Measurements from ENCODE around the gene TMEM203. TPM values are rescaled to one million over a fixed set of nuclear protein-coding genes. Genes with fewer than 3 reads are reported as not detected.
A peak's percentile ranks its signal among the peaks of the same experiment; 100 is the strongest.

TMEM203 gene
- total and polyA plus RNA-seq, 2 of the 13 experiments (the other 11 are each of a cell fraction or from before 2014, with no cell fraction given): 23.4 to 36.7 TPM

DNA sequence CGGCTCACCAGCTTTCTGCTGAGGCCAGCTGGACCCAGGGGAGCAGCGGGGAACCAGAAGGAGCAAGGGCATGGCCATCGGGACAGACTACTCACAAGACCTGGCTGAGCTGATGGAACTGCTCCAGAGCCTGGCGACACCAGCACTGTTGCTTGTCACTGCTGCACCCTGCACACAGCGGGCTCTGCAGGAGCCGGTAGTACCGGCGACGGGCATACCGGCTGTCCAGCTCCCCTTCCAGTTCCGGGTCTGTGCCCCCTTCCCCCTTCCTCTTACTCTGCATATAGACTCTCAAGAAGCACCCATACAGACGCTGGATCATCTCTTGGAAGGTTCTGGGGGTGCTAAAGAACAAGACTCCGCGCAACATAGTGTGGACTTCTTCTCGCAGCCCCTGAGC, 18.1 kb downstream of the TMEM203 start:
- H3K27ac ChIP-seq (ENCODE audit: extremely low read length, insufficient read depth, low read length): no peak overlapping the region
- no peak for DNase-seq (ENCODE audit: low spot score)
- peak overlapping the region; percentile 90 for H3K4me2 ChIP-seq (ENCODE audit: low read depth, low read length)
- no peaks in the 10 kb centered on the region for H4K20me1 ChIP-seq (ENCODE audit: insufficient read depth, low read length)
- H3K9ac ChIP-seq (ENCODE audit: insufficient read depth, low read depth, low read length): peak overlapping the region; percentile 87
- H3K36me3 ChIP-seq (replicated peaks in 1 of 2; ENCODE audit: control insufficient read depth in 1 of 2, insufficient read depth in 2 of 2, low read length in 2 of 2): peaks cover 26 to 41% of the 10 kb centered on the region in 2 experiments; a peak in 3 of 5 replicates
- ChIA-PET POLR2A (interaction anchor here (2.1 to 3.8 kb wide), 4 partner anchors 11 to 57 kb away, joined by 12 to 52 read pairs (median 36); partner anchors contain the start of gene TPRN), CTCF (ENCODE audit: low intra/inter-chr PET ratio, low total read pairs) (interaction anchor here (2.6 kb wide), 1 partner anchor 48 kb away, joined by 19 read pairs; no protein-coding TSS in a partner anchor)
- H2AFZ ChIP-seq (ENCODE audit: low read length): no peak overlapping the region
- no peak for FAIRE-seq
- H3K4me1 ChIP-seq (ENCODE audit: insufficient read depth, low read length): peaks cover 28% of the 10 kb centered on the region
- in situ Hi-C loops (cut with HindIII; ENCODE audit: extremely low pct_ligation_motif_present, low pct_unique_long_range_greater_than_20kb) (loop anchor here (5.0 kb wide), 1 partner anchor 40 kb away; the partner anchor contains the start of genes CYSRT1 and RNF224), intact Hi-C loops (cut with micrococcal nuclease; ENCODE audit: unreplicated experiment) (no loop called here)
- ATAC-seq: no peak
- no peak for TF ChIP-seq NFYB (CRISPR knock-in tag; IDR thresholded peaks at IDR 0.05)
- peaks cover 26% of the 10 kb centered on the region for H3K79me2 ChIP-seq (ENCODE audit: insufficient read depth, low read length)
- BruUV-seq (replicated peaks): no TSS peak
- peak overlapping the region; percentile 84 to 99 (median 97) for H3K4me3 ChIP-seq (replicated peaks in 1 of 3; ENCODE audit: insufficient read depth in 1 of 3, low read depth in 2 of 3, low read length in 3 of 3)
- WGBS (ENCODE audit: low lambda C conversion rate): 65% methylated on average over 11 of the region's 15 CpGs
- no peaks in the 10 kb centered on the region for H3K9me3 ChIP-seq (ENCODE audit: low read length)
- H3K27me3 ChIP-seq (ENCODE audit: control insufficient read depth in 1 of 2, insufficient read depth in 2 of 2, low read length in 2 of 2): no peaks in the 10 kb centered on the region

DNA sequence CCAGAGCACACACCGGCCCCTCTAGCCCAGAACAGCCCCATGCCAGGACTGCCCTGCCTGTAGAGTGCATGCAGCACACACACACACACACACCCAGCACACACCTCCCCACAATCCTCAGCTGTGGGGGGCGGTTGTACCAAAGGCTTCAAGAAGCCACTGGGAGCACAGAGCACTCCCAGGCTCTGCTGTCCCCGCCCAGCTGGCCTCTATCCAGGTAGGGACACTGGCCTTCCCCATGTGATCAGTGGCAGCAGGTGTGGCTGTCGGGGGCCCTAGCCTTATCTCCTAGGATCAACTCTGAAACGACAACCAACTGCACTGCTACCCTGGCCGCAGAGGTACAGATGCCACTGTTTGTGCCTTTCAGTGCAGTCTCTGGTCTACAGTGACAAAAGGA, 19.1 kb downstream of the TMEM203 start:
- Histone ChIP-seq H3K9me3 (ENCODE audit: low read length) (no peaks in the 10 kb centered on the region), H3K9ac (ENCODE audit: insufficient read depth, low read depth, low read length) (no peak overlapping the region), H3K4me2 (ENCODE audit: low read depth, low read length) (peak overlapping the region; percentile 90), H4K20me1 (ENCODE audit: insufficient read depth, low read length) (no peaks in the 10 kb centered on the region), H3K4me3 (replicated peaks in 1 of 3; ENCODE audit: insufficient read depth in 1 of 3, low read depth in 2 of 3, low read length in 3 of 3) (peak overlapping the region in 1 of 3 experiments; percentile 97; a peak in 3 of 6 replicates), H3K4me1 (ENCODE audit: insufficient read depth, low read length) (peaks cover 28% of the 10 kb centered on the region), H3K36me3 (replicated peaks in 1 of 2; ENCODE audit: control insufficient read depth in 1 of 2, insufficient read depth in 2 of 2, low read length in 2 of 2) (peaks cover 21 to 37% of the 10 kb centered on the region in 2 experiments; a peak in 4 of 5 replicates), H2AFZ (ENCODE audit: low read length) (no peak overlapping the region), H3K27me3 (ENCODE audit: control insufficient read depth in 1 of 2, insufficient read depth in 2 of 2, low read length in 2 of 2) (no peaks in the 10 kb centered on the region), H3K79me2 (ENCODE audit: insufficient read depth, low read length) (peaks cover 26% of the 10 kb centered on the region), H3K27ac (ENCODE audit: extremely low read length, insufficient read depth, low read length) (no peak overlapping the region)
- 92% methylated on average over 2 of the region's 6 CpGs for WGBS (ENCODE audit: low lambda C conversion rate)
- ATAC-seq (no peak), FAIRE-seq (no peak), DNase-seq (ENCODE audit: low spot score) (no peak)
- POLR2A ChIA-PET: no interaction called here
- intact Hi-C loops (cut with micrococcal nuclease; ENCODE audit: unreplicated experiment) (no loop called here), in situ Hi-C loops (cut with HindIII; ENCODE audit: extremely low pct_ligation_motif_present, low pct_unique_long_range_greater_than_20kb) (loop anchor here (5.0 kb wide), 1 partner anchor 41 kb away; the partner anchor contains the start of genes CYSRT1 and RNF224)
- no TSS peak for BruUV-seq (replicated peaks)
- CTCF ChIA-PET (ENCODE audit: low intra/inter-chr PET ratio, low total read pairs): no interaction called here
- no peak for TF ChIP-seq ZNF550 (CRISPR knock-in tag; IDR thresholded peaks at IDR 0.05; ENCODE audit: borderline replicate concordance)
- TF ChIP-seq, protein P1, sequence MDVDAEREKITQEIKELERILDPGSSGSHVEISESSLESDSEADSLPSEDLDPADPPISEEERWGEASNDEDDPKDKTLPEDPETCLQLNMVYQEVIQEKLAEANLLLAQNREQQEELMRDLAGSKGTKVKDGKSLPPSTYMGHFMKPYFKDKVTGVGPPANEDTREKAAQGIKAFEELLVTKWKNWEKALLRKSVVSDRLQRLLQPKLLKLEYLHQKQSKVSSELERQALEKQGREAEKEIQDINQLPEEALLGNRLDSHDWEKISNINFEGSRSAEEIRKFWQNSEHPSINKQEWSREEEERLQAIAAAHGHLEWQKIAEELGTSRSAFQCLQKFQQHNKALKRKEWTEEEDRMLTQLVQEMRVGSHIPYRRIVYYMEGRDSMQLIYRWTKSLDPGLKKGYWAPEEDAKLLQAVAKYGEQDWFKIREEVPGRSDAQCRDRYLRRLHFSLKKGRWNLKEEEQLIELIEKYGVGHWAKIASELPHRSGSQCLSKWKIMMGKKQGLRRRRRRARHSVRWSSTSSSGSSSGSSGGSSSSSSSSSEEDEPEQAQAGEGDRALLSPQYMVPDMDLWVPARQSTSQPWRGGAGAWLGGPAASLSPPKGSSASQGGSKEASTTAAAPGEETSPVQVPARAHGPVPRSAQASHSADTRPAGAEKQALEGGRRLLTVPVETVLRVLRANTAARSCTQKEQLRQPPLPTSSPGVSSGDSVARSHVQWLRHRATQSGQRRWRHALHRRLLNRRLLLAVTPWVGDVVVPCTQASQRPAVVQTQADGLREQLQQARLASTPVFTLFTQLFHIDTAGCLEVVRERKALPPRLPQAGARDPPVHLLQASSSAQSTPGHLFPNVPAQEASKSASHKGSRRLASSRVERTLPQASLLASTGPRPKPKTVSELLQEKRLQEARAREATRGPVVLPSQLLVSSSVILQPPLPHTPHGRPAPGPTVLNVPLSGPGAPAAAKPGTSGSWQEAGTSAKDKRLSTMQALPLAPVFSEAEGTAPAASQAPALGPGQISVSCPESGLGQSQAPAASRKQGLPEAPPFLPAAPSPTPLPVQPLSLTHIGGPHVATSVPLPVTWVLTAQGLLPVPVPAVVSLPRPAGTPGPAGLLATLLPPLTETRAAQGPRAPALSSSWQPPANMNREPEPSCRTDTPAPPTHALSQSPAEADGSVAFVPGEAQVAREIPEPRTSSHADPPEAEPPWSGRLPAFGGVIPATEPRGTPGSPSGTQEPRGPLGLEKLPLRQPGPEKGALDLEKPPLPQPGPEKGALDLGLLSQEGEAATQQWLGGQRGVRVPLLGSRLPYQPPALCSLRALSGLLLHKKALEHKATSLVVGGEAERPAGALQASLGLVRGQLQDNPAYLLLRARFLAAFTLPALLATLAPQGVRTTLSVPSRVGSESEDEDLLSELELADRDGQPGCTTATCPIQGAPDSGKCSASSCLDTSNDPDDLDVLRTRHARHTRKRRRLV (CRISPR knock-in tag; IDR thresholded peaks at IDR 0.05): no peak
- no peak for TF ChIP-seq ZNF790 (CRISPR knock-in tag; IDR thresholded peaks at IDR 0.05; ENCODE audit: borderline replicate concordance)
- TF ChIP-seq NFKB2 (CRISPR knock-in tag; IDR thresholded peaks at IDR 0.05; ENCODE audit: borderline replicate concordance): no peak
- TF ChIP-seq, protein P2, sequence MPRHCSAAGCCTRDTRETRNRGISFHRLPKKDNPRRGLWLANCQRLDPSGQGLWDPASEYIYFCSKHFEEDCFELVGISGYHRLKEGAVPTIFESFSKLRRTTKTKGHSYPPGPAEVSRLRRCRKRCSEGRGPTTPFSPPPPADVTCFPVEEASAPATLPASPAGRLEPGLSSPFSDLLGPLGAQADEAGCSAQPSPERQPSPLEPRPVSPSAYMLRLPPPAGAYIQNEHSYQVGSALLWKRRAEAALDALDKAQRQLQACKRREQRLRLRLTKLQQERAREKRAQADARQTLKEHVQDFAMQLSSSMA (CRISPR knock-in tag; IDR thresholded peaks at IDR 0.05): no peak
- TF ChIP-seq, protein P3, sequence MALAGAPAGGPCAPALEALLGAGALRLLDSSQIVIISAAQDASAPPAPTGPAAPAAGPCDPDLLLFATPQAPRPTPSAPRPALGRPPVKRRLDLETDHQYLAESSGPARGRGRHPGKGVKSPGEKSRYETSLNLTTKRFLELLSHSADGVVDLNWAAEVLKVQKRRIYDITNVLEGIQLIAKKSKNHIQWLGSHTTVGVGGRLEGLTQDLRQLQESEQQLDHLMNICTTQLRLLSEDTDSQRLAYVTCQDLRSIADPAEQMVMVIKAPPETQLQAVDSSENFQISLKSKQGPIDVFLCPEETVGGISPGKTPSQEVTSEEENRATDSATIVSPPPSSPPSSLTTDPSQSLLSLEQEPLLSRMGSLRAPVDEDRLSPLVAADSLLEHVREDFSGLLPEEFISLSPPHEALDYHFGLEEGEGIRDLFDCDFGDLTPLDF (CRISPR knock-in tag; IDR thresholded peaks at IDR 0.05): no peak
